ENCODE results near the gene TAMM41. TPM values are rescaled to one million over a fixed set of nuclear protein-coding genes. Genes with fewer than 3 reads are reported as not detected.

TAMM41 gene
- total RNA-seq, 1 experiment from 2014 or later, result 24.3 TPM

DNA sequence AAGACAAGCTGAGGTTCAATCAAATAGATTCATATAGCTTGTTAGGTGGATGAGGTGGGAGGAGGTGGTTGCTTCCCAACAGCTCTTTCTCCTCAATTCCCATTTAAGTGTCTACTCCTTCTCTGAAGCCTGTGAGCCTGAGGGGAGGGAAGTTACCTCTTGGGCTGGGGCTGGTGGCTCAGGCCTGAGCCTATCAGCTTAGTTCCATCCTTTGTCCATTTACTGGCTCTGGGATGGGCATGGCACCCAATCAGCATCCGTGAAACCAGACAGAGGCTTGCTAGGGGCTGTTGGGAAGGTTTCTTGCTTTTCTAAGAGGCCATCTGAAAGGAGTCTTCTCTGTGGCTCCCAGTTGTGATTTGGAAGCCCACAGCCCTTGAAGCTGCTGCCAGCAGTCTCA, 57.3 kb downstream of the TAMM41 start:
- no peak for TF ChIP-seq CTCF (conservative IDR thresholded peaks at IDR 0.05)
- Histone ChIP-seq H3K9ac (ENCODE audit: extremely low read depth, insufficient read length, low read length) (no peak overlapping the region), H3K4ac (ENCODE audit: low read depth, low read length) (no peak overlapping the region), H3K27ac (ENCODE audit: insufficient read length, low read depth, low read length) (no peak overlapping the region), H3K56ac (ENCODE audit: insufficient read length, low read depth, low read length) (no peak overlapping the region), H4K20me1 (ENCODE audit: control insufficient read depth, insufficient read depth, insufficient read length) (no peaks in the 10 kb centered on the region), H3K23ac (ENCODE audit: insufficient read length, low read depth, low read length) (no peak overlapping the region), H4K8ac (replicated peaks; ENCODE audit: insufficient read length, low read depth, low read length) (no peak overlapping the region), H3K14ac (ENCODE audit: insufficient read depth, low read length) (no peak overlapping the region; the same call in 1 of the 2 replicates), H2BK12ac (ENCODE audit: insufficient read length, low read depth, low read length) (no peak overlapping the region), H3K18ac (ENCODE audit: insufficient read length, low read depth, low read length) (no peak overlapping the region), H3K4me1 (ENCODE audit: insufficient read depth, low read length) (peaks cover 3% of the 10 kb centered on the region; the same call in 1 of the 2 replicates), H3T11ph (ENCODE audit: low read length) (no peak overlapping the region), H3K79me2 (ENCODE audit: insufficient read depth, low read length) (no peaks in the 10 kb centered on the region), H4K5ac (ENCODE audit: insufficient read length, low read depth, low read length) (no peak overlapping the region), H3K79me1 (ENCODE audit: insufficient read depth, low read depth, low read length, poor library complexity, severe bottlenecking) (no peaks in the 10 kb centered on the region), H4K91ac (ENCODE audit: insufficient read length, low read depth, low read length) (no peak overlapping the region), H3K23me2 (ENCODE audit: insufficient read length, low read depth, low read length, poor library complexity, severe bottlenecking) (no peaks in the 10 kb centered on the region), H3K4me2 (ENCODE audit: insufficient read depth, insufficient read length, low read length) (no peak overlapping the region), H2BK15ac (ENCODE audit: low read depth, low read length) (no peak overlapping the region), H3K9me3 (ENCODE audit: control insufficient read depth, low read depth, low read length) (no peaks in the 10 kb centered on the region), H2AK5ac (ENCODE audit: insufficient read length, low read length) (no peak overlapping the region), H3K27me3 (ENCODE audit: insufficient read depth, low read length) (no peaks in the 10 kb centered on the region), H2BK120ac (ENCODE audit: low read depth, low read length, poor library complexity, severe bottlenecking) (no peak overlapping the region), H2BK5ac (ENCODE audit: insufficient read length, low read length) (no peak overlapping the region), H2BK20ac (ENCODE audit: low read depth, low read length, poor library complexity, severe bottlenecking) (no peak overlapping the region), H2AFZ (ENCODE audit: low read length) (no peak overlapping the region)
- H3K27ac Mint-ChIP-seq, result peak overlapping the region in 1 of 3 experiments; percentile 74; a peak in 2 of 7 replicates
- no peaks in the 10 kb centered on the region for H3K27me3 Mint-ChIP-seq (ENCODE audit: low read depth)
- no CpG with 5 or more reads among the region's 1 CpG for WGBS (ENCODE audit: extremely low coverage, insufficient read length, low lambda C conversion rate)
- H3K9me3 Mint-ChIP-seq, result no peaks in the 10 kb centered on the region
- H3K36me3 Mint-ChIP-seq (ENCODE audit: insufficient read depth in 1 of 3, low read depth in 3 of 3), result peaks cover 17 to 52% (median 31%) of the 10 kb centered on the region in 3 experiments
- DNase-seq, result no peak
- no peak overlapping the region for H3K4me3 Mint-ChIP-seq
- peaks cover 5% of the 10 kb centered on the region in 2 experiments for H3K4me1 Mint-ChIP-seq
